Gastroesophageal sphincter (tissue), 4 donors: Measurements from ENCODE around the gene TMEM163. TPM values are rescaled to one million over a fixed set of nuclear protein-coding genes. Genes with fewer than 3 reads are reported as not detected.

Source experiments
- ATAC-seq: fragments of 150-250 bp; one replicate; pipeline ENCODE4 v1.9.1; 2016; ENCODE audit warnings: mild to moderate bottlenecking, moderate library complexity
- H3K27ac ChIP-seq, 4 donors: fragments of 200-600 bp; sonication (generic) in 3 of 4; 1 replicate in 3 of 4; 2 replicates in 1 of 4; pipeline ENCODE4 v1.5.1; 2016 to 2019
- H3K27me3 ChIP-seq: fragments of 200-600 bp; sonication (generic); one replicate; pipeline ENCODE4 v1.5.1; 2019
- H3K36me3 ChIP-seq, 2 donors: fragments of 200-600 bp; sonication (generic); one replicate each; pipeline ENCODE4 v1.5.1; 2019; ENCODE audit warnings: control low read depth in 1 of 2
- H3K4me1 ChIP-seq, 3 donors: fragments of 200-600 bp; sonication (generic); 1 replicate in 2 of 3; 2 replicates in 1 of 3; pipeline ENCODE4 v1.5.1; 2016 to 2019; ENCODE audit warnings: control low read depth in 2 of 3
- H3K4me3 ChIP-seq, 2 donors: fragments of 200-600 bp; sonication (generic); one replicate each; pipeline ENCODE4 v1.5.1; 2019; ENCODE audit warnings: mild to moderate bottlenecking in 1 of 2, moderate library complexity in 1 of 2
- H3K9me3 ChIP-seq, 3 donors: fragments of 200-600 bp; sonication (generic); one replicate each; pipeline ENCODE4 v1.5.1; 2017 to 2019; ENCODE audit warnings: control low read depth in 2 of 3
- EP300 ChIP-seq: sonication (generic); formaldehyde crosslinking; IDR thresholded peaks from one replicate; pipeline ENCODE4 v1.6.1; 2017; ENCODE audit warnings: antibody characterized with exemption, mild to moderate bottlenecking
- POLR2A ChIP-seq, 2 donors: fragments of 450-650 bp; IDR thresholded peaks; one replicate each; pipeline ENCODE4 v1.6.1; 2017; ENCODE audit warnings: antibody characterized with exemption in 2 of 2, mild to moderate bottlenecking in 2 of 2, moderate library complexity in 1 of 2
- POLR2AphosphoS5 ChIP-seq: sonication (generic); formaldehyde crosslinking; IDR thresholded peaks from one replicate; pipeline ENCODE4 v1.6.1; 2017; ENCODE audit warnings: antibody characterized with exemption
- WGBS, 2 donors: methylation state at CpG; one replicate each; pipeline ENCODE4 v1.1.5; 2018; ENCODE audit warnings: low coverage in 1 of 2; 5-methylcytosine and 5-hydroxymethylcytosine counted together
- total RNA-seq, 4 donors: library from RNA; depleted of rRNA; stranded (reverse); fragments of >200 nt; gene quantifications; one replicate each; pipeline ENCODE4 v1.1.0, GENCODE V29; 2016
- TF ChIP-seq, protein P1 (sequence below), 4 experiments: fragments of 200-600 bp in 2 of 4; fragments of 450-650 bp in 2 of 4; sonication (generic) in 1 of 4; IDR thresholded peaks; one replicate each; pipeline ENCODE4 v1.5.1; 2017 to 2019; ENCODE audit warnings: antibody characterized with exemption in 4 of 4, mild to moderate bottlenecking in 2 of 4, moderate library complexity in 2 of 4

TMEM163 gene
- total RNA-seq, 4 donors from 2014 or later, result 0.27 to 2.5 (median 0.60) TPM

DNA sequence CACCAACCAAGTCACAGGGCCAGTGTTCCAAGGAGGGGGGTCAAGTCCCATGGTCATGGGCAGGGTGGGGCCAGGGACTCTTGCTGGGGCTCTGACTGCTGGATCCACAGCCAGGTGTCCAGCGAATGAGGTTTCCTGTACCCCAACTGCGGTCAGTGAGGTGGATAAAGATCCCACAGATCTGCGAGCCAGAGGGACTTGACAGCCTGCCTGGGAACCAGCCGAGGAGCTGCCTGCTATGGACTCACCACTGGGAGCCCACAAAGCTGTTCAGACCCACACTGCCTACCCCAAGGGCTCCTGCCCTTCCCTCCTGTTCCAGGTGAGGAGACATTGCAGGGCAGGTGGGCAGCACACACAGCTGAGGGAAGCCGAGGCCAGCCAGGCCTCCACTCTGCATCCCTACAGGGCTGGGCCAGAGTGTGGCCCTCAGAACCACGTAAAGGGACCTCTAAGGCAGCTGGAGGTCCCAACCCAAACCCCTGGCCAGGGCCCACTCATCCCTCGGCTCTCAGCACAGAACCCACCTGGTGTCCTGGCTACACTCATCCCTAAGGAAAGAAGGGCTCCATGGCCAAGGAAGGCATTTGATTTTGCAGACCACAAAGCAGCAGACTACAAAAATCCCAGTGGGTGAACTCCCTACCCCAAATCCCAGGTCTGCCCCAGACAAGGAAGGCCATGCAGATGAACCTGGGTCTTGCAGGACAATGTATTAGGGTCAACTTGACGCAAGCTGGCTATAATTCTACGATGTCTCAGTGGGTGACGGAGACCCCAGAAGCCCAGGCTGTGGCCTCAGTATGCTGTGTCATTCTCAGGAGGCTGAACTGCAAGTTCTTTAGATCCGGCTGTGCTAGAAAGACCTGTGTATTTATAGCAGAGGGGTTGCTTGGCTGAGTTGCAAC is 255.8 kb downstream of the TMEM163 start:
- no peak for ATAC-seq
- WGBS, 2 donors, result 97% methylated on average over 4 to 5 of the region's 11 CpGs
- Histone ChIP-seq H3K9me3 (no peaks in the 10 kb centered on the region), H3K27me3 (no peaks in the 10 kb centered on the region), H3K4me3 (no peak overlapping the region), H3K36me3 (no peaks in the 10 kb centered on the region), H3K27ac (no peak overlapping the region), H3K4me1 (no peaks in the 10 kb centered on the region)
- no peak for TF ChIP-seq POLR2AphosphoS5
- TF ChIP-seq POLR2A (IDR thresholded peaks at IDR 0.05), result no peak
- no peak for TF ChIP-seq EP300
- TF ChIP-seq, protein P1, sequence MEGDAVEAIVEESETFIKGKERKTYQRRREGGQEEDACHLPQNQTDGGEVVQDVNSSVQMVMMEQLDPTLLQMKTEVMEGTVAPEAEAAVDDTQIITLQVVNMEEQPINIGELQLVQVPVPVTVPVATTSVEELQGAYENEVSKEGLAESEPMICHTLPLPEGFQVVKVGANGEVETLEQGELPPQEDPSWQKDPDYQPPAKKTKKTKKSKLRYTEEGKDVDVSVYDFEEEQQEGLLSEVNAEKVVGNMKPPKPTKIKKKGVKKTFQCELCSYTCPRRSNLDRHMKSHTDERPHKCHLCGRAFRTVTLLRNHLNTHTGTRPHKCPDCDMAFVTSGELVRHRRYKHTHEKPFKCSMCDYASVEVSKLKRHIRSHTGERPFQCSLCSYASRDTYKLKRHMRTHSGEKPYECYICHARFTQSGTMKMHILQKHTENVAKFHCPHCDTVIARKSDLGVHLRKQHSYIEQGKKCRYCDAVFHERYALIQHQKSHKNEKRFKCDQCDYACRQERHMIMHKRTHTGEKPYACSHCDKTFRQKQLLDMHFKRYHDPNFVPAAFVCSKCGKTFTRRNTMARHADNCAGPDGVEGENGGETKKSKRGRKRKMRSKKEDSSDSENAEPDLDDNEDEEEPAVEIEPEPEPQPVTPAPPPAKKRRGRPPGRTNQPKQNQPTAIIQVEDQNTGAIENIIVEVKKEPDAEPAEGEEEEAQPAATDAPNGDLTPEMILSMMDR (IDR thresholded peaks at IDR 0.05), result no peak

DNA sequence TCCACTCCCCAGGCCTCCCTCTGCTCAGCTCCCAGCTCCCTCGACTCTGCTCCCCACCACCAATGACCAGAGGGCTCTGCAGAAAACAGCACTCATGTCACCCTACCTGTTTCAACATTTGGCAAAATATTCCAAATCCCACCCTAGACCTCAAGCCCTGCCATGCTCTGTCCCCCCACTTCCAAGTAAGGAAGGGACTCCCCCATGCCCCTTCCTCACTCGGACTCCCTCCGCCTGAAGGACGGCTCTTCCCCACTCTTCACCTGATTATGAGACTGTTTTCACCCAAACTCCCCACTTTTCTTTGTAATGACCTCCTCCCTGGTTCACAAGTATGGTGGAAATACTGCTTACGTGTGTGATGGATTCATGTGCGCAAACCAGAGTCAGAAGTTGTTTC is 256.5 kb downstream of the TMEM163 start:
- no peak overlapping the region for H3K27ac ChIP-seq
- WGBS, 2 donors, result 99% methylated on average over 6 of the region's 6 CpGs; no CpG with 5 or more reads in 1 of the 2 donors
- ATAC-seq, result no peak
- H3K4me3 ChIP-seq, result no peak overlapping the region
- no peaks in the 10 kb centered on the region for H3K4me1 ChIP-seq
- TF ChIP-seq EP300, result no peak
- TF ChIP-seq, protein P1 (IDR thresholded peaks at IDR 0.05), result no peak
- no peak for TF ChIP-seq POLR2A (IDR thresholded peaks at IDR 0.05)
- TF ChIP-seq POLR2AphosphoS5, result no peak
- no peaks in the 10 kb centered on the region for H3K9me3 ChIP-seq
- H3K36me3 ChIP-seq, result no peaks in the 10 kb centered on the region
- H3K27me3 ChIP-seq, result no peaks in the 10 kb centered on the region

DNA sequence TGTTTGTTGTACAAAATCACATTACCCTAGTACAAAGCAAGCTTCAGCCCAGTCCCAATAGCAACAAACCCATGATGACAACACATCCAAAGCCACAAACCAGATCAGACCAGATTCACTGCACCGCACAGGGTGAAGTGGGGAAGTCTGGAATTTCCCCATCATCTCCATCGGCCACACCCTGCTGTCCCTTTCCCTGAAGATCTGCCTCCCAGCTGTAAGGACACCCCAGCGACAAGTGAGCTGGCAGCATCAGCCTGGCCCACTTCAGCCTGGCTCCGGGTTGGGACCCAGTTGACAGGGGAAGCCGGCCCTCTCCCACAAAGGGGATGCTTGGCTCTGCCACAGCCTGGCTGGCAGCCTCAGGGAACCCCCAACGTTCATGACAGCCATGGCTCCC is 257.3 kb downstream of the TMEM163 start:
- ATAC-seq, result no peak
- WGBS, 2 donors, result 74% methylated on average over 4 of the region's 6 CpGs; no CpG with 5 or more reads in 1 of the 2 donors
- Histone ChIP-seq H3K9me3 (no peaks in the 10 kb centered on the region), H3K27me3 (no peaks in the 10 kb centered on the region), H3K27ac (no peak overlapping the region), H3K36me3 (peaks cover 0 to 2% of the 10 kb centered on the region in 2 donors), H3K4me3 (no peak overlapping the region), H3K4me1 (no peaks in the 10 kb centered on the region)
- TF ChIP-seq POLR2AphosphoS5, result no peak
- TF ChIP-seq EP300, result no peak
- no peak for TF ChIP-seq POLR2A (IDR thresholded peaks at IDR 0.05)
- TF ChIP-seq, protein P1 (IDR thresholded peaks at IDR 0.05), result no peak

DNA sequence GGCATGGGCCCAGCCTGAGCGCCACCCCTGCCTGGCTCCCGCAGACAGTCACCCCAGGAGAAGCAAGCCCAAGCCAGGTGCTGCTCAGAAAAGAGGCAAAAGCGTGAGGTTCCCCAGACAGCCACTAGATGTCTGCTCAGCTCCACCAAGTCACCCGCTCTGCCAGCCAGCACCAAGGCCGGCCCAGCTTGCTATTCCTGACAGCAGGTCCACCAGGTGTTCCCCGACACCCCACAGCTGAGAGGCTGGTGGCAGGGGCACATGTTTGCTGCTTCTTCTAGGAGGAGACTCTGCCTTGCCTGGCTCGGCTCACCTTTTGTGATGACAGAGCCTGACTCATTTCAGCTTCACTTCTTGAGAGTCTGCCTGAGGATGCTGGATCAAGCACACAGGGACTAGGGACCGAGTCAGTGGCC is 258.2 kb downstream of the TMEM163 start:
- H3K9me3 ChIP-seq, result no peaks in the 10 kb centered on the region
- H3K27me3 ChIP-seq, result no peaks in the 10 kb centered on the region
- H3K4me3 ChIP-seq, result no peak overlapping the region
- H3K27ac ChIP-seq, result no peak overlapping the region
- H3K4me1 ChIP-seq, result no peaks in the 10 kb centered on the region
- H3K36me3 ChIP-seq, result peaks cover 0 to 7% of the 10 kb centered on the region in 2 donors
- no peak for ATAC-seq
- TF ChIP-seq EP300, result no peak
- TF ChIP-seq, protein P1 (IDR thresholded peaks at IDR 0.05), result peak in 3 of 4 experiments; percentile 20 to 46 (median 30)
- no CpG with 5 or more reads among the region's 8 CpGs for WGBS, 2 donors
